ENCODE results near the gene CRYBA2. TPM values are rescaled to one million over a fixed set of nuclear protein-coding genes. Genes with fewer than 3 reads are reported as not detected.

Gene CRYBA2
- total and polyA plus RNA-seq, 2 donors (not counting 3 experiments of a cell fraction or from before 2014, with no cell fraction given) = not detected

DNA sequence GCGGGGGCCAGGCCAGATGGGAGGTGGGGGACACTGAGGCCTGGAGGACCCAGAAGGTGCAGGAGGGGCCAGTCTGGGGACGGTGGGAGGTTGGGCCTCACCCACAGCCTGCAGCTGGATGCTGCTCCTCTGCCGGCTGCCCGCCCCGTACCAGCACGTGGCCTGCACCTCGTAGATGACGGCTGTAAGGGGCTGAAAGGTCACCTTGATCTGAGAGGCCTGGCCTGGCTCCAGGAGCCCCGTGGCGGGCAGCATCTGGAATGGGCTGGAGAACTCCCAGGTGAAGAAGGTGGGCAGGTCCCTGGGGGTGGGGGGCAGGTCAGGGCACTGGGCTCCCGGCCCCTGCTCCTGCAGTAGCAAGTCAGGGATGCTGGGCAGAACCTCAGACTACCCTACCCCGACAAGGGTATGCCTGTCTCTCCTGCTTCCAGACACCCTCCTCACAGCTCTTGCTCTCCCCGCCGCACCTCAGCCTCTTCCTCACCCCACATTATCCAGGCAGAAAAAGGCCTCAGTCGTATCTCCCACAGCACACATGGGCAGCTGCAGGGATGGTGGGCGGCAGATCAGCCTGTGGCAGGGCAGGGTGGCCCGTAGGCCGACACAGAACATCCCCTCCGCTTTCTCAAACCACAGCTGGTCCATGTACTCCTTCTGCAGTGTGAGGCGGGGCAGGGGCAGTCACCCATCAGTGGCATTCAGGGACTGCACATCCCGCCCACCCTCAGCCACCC lies 38.0 kb upstream of the CRYBA2 start:
- no peak overlapping the region for H3K4me2 ChIP-seq (ENCODE audit: insufficient read depth, low read length)
- dilution Hi-C loops (cut with MboI; ENCODE audit: extremely low pct_ligation_motif_present, low sequenced_read_pairs) = no loop called here

More for the DNA sequence above, 38.0 kb upstream of the CRYBA2 start:
- H2AFZ ChIP-seq (ENCODE audit: low read depth, low read length) = no peak overlapping the region
- intact Hi-C loops (cut with micrococcal nuclease) = no loop called here
- FAIRE-seq = no peak
- H3K27ac ChIP-seq (ENCODE audit: insufficient read depth, low read depth, low read length) = no peak overlapping the region
- BruUV-seq (replicated peaks) = no TSS peak
- H3K4me1 ChIP-seq (ENCODE audit: control insufficient read depth, extremely low read depth, insufficient read depth, low read length) = no peaks in the 10 kb centered on the region
- no peak overlapping the region for H3K9ac ChIP-seq (replicated peaks; ENCODE audit: extremely low read depth, insufficient read depth, low read length)
- ChIA-PET CTCF (interaction anchor here (0.6 to 9.9 kb wide), 9 partner anchors 11 to 270 kb away, joined by 3 to 418 read pairs (median 4); partner anchors contain the start of gene NHEJ1), POLR2A (no interaction called here)
- H3K4me3 ChIP-seq (replicated peaks in 1 of 3; ENCODE audit: insufficient read depth in 1 of 3, low read depth in 1 of 3, low read length in 3 of 3) = no peak overlapping the region
- TF ChIP-seq GATA2 (IDR thresholded peaks at IDR 0.05; ENCODE audit: insufficient read depth, insufficient read length, low read depth, low read length) (no peak), POLR2AphosphoS5 (IDR thresholded peaks at IDR 0.05; ENCODE audit: insufficient read depth, low read depth, low read length) (no peak), JUN (IDR thresholded peaks at IDR 0.05; ENCODE audit: borderline replicate concordance, insufficient read depth, insufficient read length, low read depth) (no peak), CTCF (IDR thresholded peaks at IDR 0.05; ENCODE audit: extremely low read depth in 1 of 2, insufficient read depth in 1 of 2, low read depth in 1 of 2, low read length in 2 of 2) (no peak), POLR2A (IDR thresholded peaks at IDR 0.05; ENCODE audit: low read depth, low read length) (no peak), FOS (IDR thresholded peaks at IDR 0.05; ENCODE audit: borderline replicate concordance, insufficient read depth, low read length) (no peak), EZH2 (IDR thresholded peaks at IDR 0.05; ENCODE audit: borderline replicate concordance, low read depth, low read length, severe bottlenecking) (no peak), MYC (IDR thresholded peaks at IDR 0.05; ENCODE audit: low read depth, low read length) (no peak)
- TF ChIP-seq, protein P1, sequence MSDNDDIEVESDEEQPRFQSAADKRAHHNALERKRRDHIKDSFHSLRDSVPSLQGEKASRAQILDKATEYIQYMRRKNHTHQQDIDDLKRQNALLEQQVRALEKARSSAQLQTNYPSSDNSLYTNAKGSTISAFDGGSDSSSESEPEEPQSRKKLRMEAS (IDR thresholded peaks at IDR 0.05; ENCODE audit: insufficient read depth, insufficient read length) = no peak
- no peaks in the 10 kb centered on the region for H3K9me3 ChIP-seq (replicated peaks; ENCODE audit: control insufficient read depth, insufficient read depth, low read length)
- no peaks in the 10 kb centered on the region for H3K79me2 ChIP-seq (ENCODE audit: control insufficient read depth, insufficient read depth, low read length)
- DNase-seq (ENCODE audit: low read depth, low spot score) = no peak
- no peaks in the 10 kb centered on the region for H3K9me1 ChIP-seq (replicated peaks; ENCODE audit: control insufficient read depth, extremely low read depth, insufficient read depth, low read length)
- H4K20me1 ChIP-seq (replicated peaks; ENCODE audit: control insufficient read depth, extremely low read depth, insufficient read depth, low read length) = no peaks in the 10 kb centered on the region
- H3K27me3 ChIP-seq (ENCODE audit: control insufficient read depth in 2 of 2, insufficient read depth in 2 of 2, low read length in 2 of 2) = peaks cover 17 to 21% of the 10 kb centered on the region in 2 experiments
- H3K36me3 ChIP-seq (ENCODE audit: control insufficient read depth in 2 of 2, extremely low read depth in 1 of 2, insufficient read depth in 2 of 2, low read length in 2 of 2) = no peaks in the 10 kb centered on the region
